PC-3 (cell line): ENCODE results near the gene IQCK.

ENCODE experiments used
- CTCF ChIP-seq: fragments of 300-600 bp; sonication (generic); conservative IDR thresholded peaks from 2 replicates; pipeline ENCODE4 v1.5.1; 2017; ENCODE audit warnings: antibody characterized with exemption, low read depth, mild to moderate bottlenecking, low read length
- EZH2 ChIP-seq: fragments of 300-600 bp; sonication (generic); IDR thresholded peaks from one replicate; pipeline ENCODE4 v1.6.1; 2017; ENCODE audit warnings: antibody characterized with exemption, mild to moderate bottlenecking, low read length; ENCODE audit not compliant: unreplicated experiment

DNA sequence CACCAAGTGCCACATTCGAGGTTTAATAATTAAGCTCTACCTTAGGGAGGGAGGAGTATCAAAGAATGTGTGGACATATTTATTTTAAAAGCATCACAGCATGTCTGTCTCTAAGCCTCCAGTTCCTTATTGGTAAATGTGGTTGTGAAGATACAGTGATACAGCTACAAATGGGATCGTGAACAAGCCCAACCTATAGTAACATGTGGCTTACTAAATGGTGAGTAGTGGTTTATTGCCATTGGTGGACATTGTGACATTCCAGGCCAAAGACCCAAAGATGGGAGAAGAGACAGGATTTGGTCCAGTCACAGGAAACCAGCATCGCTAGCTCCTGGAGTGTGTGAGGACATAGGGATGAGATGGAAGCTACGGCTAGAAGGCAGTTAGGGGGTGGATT lies 51.2 kb downstream of the IQCK start:
- TF ChIP-seq CTCF (no peak), EZH2 (no peak)
